ENCODE measurements around the gene MRPL37. TPM values are rescaled to one million over a fixed set of nuclear protein-coding genes. Genes with fewer than 3 reads are reported as not detected.
"Not testable (repeated sequence)": the region's sequence is repeated elsewhere in the genome, so short reads cannot be mapped to it uniquely, and the experiment has no call there.

The MRPL37 gene
- polyA plus RNA-seq, 1 of the 3 experiments (the other 2 are of a cell fraction) = 11.3 TPM

GRCh38 chr1:54230507-54231339 lies 30.8 kb downstream of the MRPL37 start:
- ChIA-PET CTCF (interaction anchor here (1.2 to 1.4 kb wide), 2 partner anchors 259 to 317 kb away, joined by 3 to 6 read pairs; no protein-coding TSS in a partner anchor), POLR2A (no interaction called here)
- Histone ChIP-seq H3K79me2 (ENCODE audit: insufficient read depth) (no peaks in the 10 kb centered on the region), H3K9me3 (no peaks in the 10 kb centered on the region), H2AFZ (ENCODE audit: low read depth) (no peak overlapping the region), H3K4me3 (ENCODE audit: low read depth in 2 of 2, low read length in 1 of 2) (no peak overlapping the region), H3K27me3 (ENCODE audit: insufficient read depth) (no peaks in the 10 kb centered on the region), H4K20me1 (ENCODE audit: insufficient read depth) (no peaks in the 10 kb centered on the region), H3K9ac (no peak overlapping the region), H3K36me3 (replicated peaks in 1 of 2; ENCODE audit: control insufficient read depth in 1 of 2, insufficient read depth in 2 of 2, low read length in 1 of 2) (no peaks in the 10 kb centered on the region), H3K9me2 (no peaks in the 10 kb centered on the region), H3K27ac (ENCODE audit: low read depth in 2 of 2, low read length in 1 of 2) (peak overlapping the region in 1 of 2 experiments; percentile 95; a peak in 2 of 4 replicates), H3K4me1 (ENCODE audit: control insufficient read depth in 1 of 2, insufficient read depth in 2 of 2, low read depth in 1 of 2, low read length in 1 of 2) (peaks cover 18 to 58% of the 10 kb centered on the region in 2 experiments), H3F3A (replicated peaks; ENCODE audit: insufficient read depth) (peaks cover 11% of the 10 kb centered on the region), H3K4me2 (no peak overlapping the region)
- TF ChIP-seq POLR2AphosphoS5 (IDR thresholded peaks at IDR 0.05; ENCODE audit: low read depth, low read length) (peak; percentile 41; the same call in 1 of the 2 replicates), ELF1 (IDR thresholded peaks at IDR 0.05) (no peak), TEAD4 (IDR thresholded peaks at IDR 0.05; ENCODE audit: borderline replicate concordance, insufficient read depth) (no peak), MXI1 (IDR thresholded peaks at IDR 0.05; ENCODE audit: low read depth, low read length) (peak; percentile 47; the same call in 1 of the 2 replicates), CHD2 (IDR thresholded peaks at IDR 0.05; ENCODE audit: low read length, partially characterized antibody) (peak; percentile 74), EP300 (IDR thresholded peaks at IDR 0.05; ENCODE audit: borderline replicate concordance in 1 of 2, low read depth in 1 of 2, low read length in 1 of 2) (peak in 1 of 2 experiments; percentile 90; a peak in 2 of 4 replicates), SIN3A (IDR thresholded peaks at IDR 0.05; ENCODE audit: borderline replicate concordance, low read depth, low read length) (no peak), FOXJ3 (CRISPR knock-in tag; IDR thresholded peaks at IDR 0.05) (peak; percentile 76; the same call in 1 of the 2 replicates), GATA2 (CRISPR knock-in tag; IDR thresholded peaks at IDR 0.05) (peak; percentile 94), TCF12 (IDR thresholded peaks at IDR 0.05) (0 out of 2 replicates have a peak, but pooled peaks have one; percentile 31), MEF2A (IDR thresholded peaks at IDR 0.05; ENCODE audit: borderline replicate concordance, low read depth) (no peak), RCOR1 (IDR thresholded peaks at IDR 0.05; ENCODE audit: low read length) (peak; percentile 99)
- TF ChIP-seq, protein P1, sequence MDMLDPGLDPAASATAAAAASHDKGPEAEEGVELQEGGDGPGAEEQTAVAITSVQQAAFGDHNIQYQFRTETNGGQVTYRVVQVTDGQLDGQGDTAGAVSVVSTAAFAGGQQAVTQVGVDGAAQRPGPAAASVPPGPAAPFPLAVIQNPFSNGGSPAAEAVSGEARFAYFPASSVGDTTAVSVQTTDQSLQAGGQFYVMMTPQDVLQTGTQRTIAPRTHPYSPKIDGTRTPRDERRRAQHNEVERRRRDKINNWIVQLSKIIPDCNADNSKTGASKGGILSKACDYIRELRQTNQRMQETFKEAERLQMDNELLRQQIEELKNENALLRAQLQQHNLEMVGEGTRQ (IDR thresholded peaks at IDR 0.05; ENCODE audit: borderline replicate concordance, low read depth, low read length) = no peak
- WGBS (ENCODE audit: low lambda C conversion rate) = 58% methylated on average over 15 of the region's 15 CpGs
- peak; percentile 72 for DNase-seq

- POLR2A ChIA-PET; H3K27me3 ChIP-seq (ENCODE audit: insufficient read depth); H3K4me3 ChIP-seq (ENCODE audit: low read depth in 2 of 2, low read length in 1 of 2); H3K27ac ChIP-seq (ENCODE audit: low read depth in 2 of 2, low read length in 1 of 2); H4K20me1 ChIP-seq (ENCODE audit: insufficient read depth); H2AFZ ChIP-seq (ENCODE audit: low read depth); H3K4me2 ChIP-seq; H3K9me2 ChIP-seq; CTCF ChIA-PET; H3K79me2 ChIP-seq (ENCODE audit: insufficient read depth); H3K9me3 ChIP-seq; H3K9ac ChIP-seq; DNase-seq: not testable (repeated sequence)
- Histone ChIP-seq H3K4me1 (ENCODE audit: control insufficient read depth in 1 of 2, insufficient read depth in 2 of 2, low read depth in 1 of 2, low read length in 1 of 2) (peaks cover 10 to 40% of the 10 kb centered on the region in 2 experiments), H3K36me3 (replicated peaks in 1 of 2; ENCODE audit: control insufficient read depth in 1 of 2, insufficient read depth in 2 of 2, low read length in 1 of 2) (peaks cover 7 to 16% of the 10 kb centered on the region in 2 experiments), H3F3A (replicated peaks; ENCODE audit: insufficient read depth) (peaks cover 11% of the 10 kb centered on the region)
- WGBS (ENCODE audit: low lambda C conversion rate) = no CpG with 5 or more reads among the region's 33 CpGs
Observed at GRCh38 chr1:54233196-54233595, 33.2 kb downstream of the MRPL37 start.

Measured in SK-N-SH (cell line).